ENCODE results near the gene LHPP. TPM values are rescaled to one million over a fixed set of nuclear protein-coding genes. Genes with fewer than 3 reads are reported as not detected.

The LHPP gene
- total and polyA plus RNA-seq, 10 of the 15 experiments (the other 5 are each of a cell fraction or from before 2014, with no cell fraction given): 0.79 to 9.8 (median 6.7) TPM

GRCh38 chr10:124493214-124493882 lies 31.7 kb downstream of the LHPP start:
- BruUV-seq (replicated peaks): no TSS peak
- 64% methylated on average over 23 of the region's 23 CpGs for WGBS (ENCODE audit: insufficient coverage, insufficient replicate concordance, low lambda C conversion rate, missing lambda C conversion rate)
- no peaks in the 10 kb centered on the region for H3K9me3 ChIP-seq (replicated peaks; ENCODE audit: control insufficient read depth, insufficient read depth, low read length)
- RAD21 ChIA-PET (ENCODE audit: unreplicated experiment): no interaction called here
- no peaks in the 10 kb centered on the region for H4K20me1 ChIP-seq (ENCODE audit: control insufficient read depth, insufficient read depth)
- H3K4me1 ChIP-seq (ENCODE audit: control insufficient read depth, insufficient read depth, low read length): no peaks in the 10 kb centered on the region; the same call in 1 of the 2 replicates
- no peak overlapping the region for H3K27ac ChIP-seq (ENCODE audit: control insufficient read depth, insufficient read depth)
- in situ Hi-C loops (cut with MboI) (no loop called here), intact Hi-C loops (cut with micrococcal nuclease; ENCODE audit: unreplicated experiment) (no loop called here)
- FAIRE-seq: no peak
- no peak overlapping the region for H3K4me2 ChIP-seq (ENCODE audit: control insufficient read depth, insufficient read depth)
- ATAC-seq: no peak
- H2AFZ ChIP-seq (ENCODE audit: control insufficient read depth, low read depth, low read length): no peak overlapping the region
- CTCF ChIA-PET: no interaction called here
- no peaks in the 10 kb centered on the region for H3K79me2 ChIP-seq (ENCODE audit: control insufficient read depth, insufficient read depth, low read length)
- TF ChIP-seq GATAD2B (conservative IDR thresholded peaks at IDR 0.05; ENCODE audit: low read depth): no peak
- no peak for TF ChIP-seq NFYA (IDR thresholded peaks at IDR 0.05; ENCODE audit: borderline replicate concordance, low read depth, low read length)
- TF ChIP-seq USF1 (IDR thresholded peaks at IDR 0.05; ENCODE audit: borderline replicate concordance, extremely low read length, insufficient read depth, low read depth, low read length): no peak
- TF ChIP-seq WRNIP1 (IDR thresholded peaks at IDR 0.05; ENCODE audit: borderline replicate concordance, low read depth, low read length): no peak
- no peak for TF ChIP-seq MTA2 (IDR thresholded peaks at IDR 0.05; ENCODE audit: low read depth)
- no peak for TF ChIP-seq BACH1 (IDR thresholded peaks at IDR 0.05; ENCODE audit: borderline replicate concordance)
- no peak for TF ChIP-seq JUNB (IDR thresholded peaks at IDR 0.05)
- no peak for TF ChIP-seq ZNF687 (IDR thresholded peaks at IDR 0.05)
- TF ChIP-seq KAT2A (conservative IDR thresholded peaks at IDR 0.05; ENCODE audit: control insufficient read depth, low read depth, low read length): no peak
- DNase-seq (ENCODE audit: low read depth, low spot score): no peak
- no peak overlapping the region for H3K4me3 ChIP-seq
- no peaks in the 10 kb centered on the region for H3K27me3 ChIP-seq (replicated peaks in 1 of 2; ENCODE audit: control insufficient read depth in 2 of 2, insufficient read depth in 2 of 2, low read length in 1 of 2)
- SMC1A ChIA-PET (ENCODE audit: uncharacterized antibody, unreplicated experiment): interaction anchor here (0.6 kb wide), 1 partner anchor 1608 kb away, joined by 3 read pairs; no protein-coding TSS in a partner anchor
- no peaks in the 10 kb centered on the region for H3K36me3 ChIP-seq (ENCODE audit: control insufficient read depth in 2 of 2, insufficient read depth in 2 of 2, low read length in 1 of 2)
- POLR2A ChIA-PET: no interaction called here
- H3K9ac ChIP-seq (ENCODE audit: control insufficient read depth, insufficient read depth, low read length): no peak overlapping the region
